Glutamatergic neuron (in vitro differentiated cells): ENCODE measurements around the gene RFX2. TPM values are rescaled to one million over a fixed set of nuclear protein-coding genes. Genes with fewer than 3 reads are reported as not detected.

Source experiments
- DNase-seq: peaks from one replicate; pipeline ENCODE4 v3.0.0; 2022
- H3K27ac Mint-ChIP-seq: one replicate; pipeline ENCODE4 v1.8.0; 2020; ENCODE audit warnings: mild to moderate bottlenecking, mixed read lengths, inconsistent platforms; ENCODE audit not compliant: unreplicated experiment
- H3K27me3 Mint-ChIP-seq: one replicate; pipeline ENCODE4 v1.8.0; 2020; ENCODE audit warnings: mild to moderate bottlenecking, moderate library complexity, mixed read lengths, inconsistent platforms; ENCODE audit not compliant: unreplicated experiment
- H3K36me3 Mint-ChIP-seq: one replicate; pipeline ENCODE4 v1.8.0; 2020; ENCODE audit warnings: mild to moderate bottlenecking, mixed read lengths, inconsistent platforms; ENCODE audit not compliant: unreplicated experiment
- H3K4me1 Mint-ChIP-seq: one replicate; pipeline ENCODE4 v1.8.0; 2020; ENCODE audit warnings: mild to moderate bottlenecking, low read depth, mixed read lengths, inconsistent platforms; ENCODE audit not compliant: unreplicated experiment
- H3K4me3 Mint-ChIP-seq: one replicate; pipeline ENCODE4 v1.8.0; 2020; ENCODE audit warnings: mild to moderate bottlenecking, mixed read lengths, inconsistent platforms; ENCODE audit not compliant: unreplicated experiment
- H3K9me3 Mint-ChIP-seq: one replicate; pipeline ENCODE4 v1.8.0; 2020; ENCODE audit warnings: mild to moderate bottlenecking, moderate library complexity, mixed read lengths, inconsistent platforms; ENCODE audit not compliant: unreplicated experiment
- total RNA-seq: library from RNA; stranded (reverse); fragmentation: NEBNext Ultra II Directional; extraction: Animal tissue kit (Norgen Biotek cat#: 25700); gene quantifications from one replicate; pipeline ENCODE4 v1.2.1, GENCODE V29; 2021; ENCODE audit not compliant: unreplicated experiment
- TF ChIP-seq, protein P1 (sequence below): fragments of 200-600 bp; sonication (generic); IDR thresholded peaks from one replicate; pipeline ENCODE4 v1.5.0; 2021; ENCODE audit not compliant: partially characterized antibody, unreplicated experiment

The RFX2 gene
- total RNA-seq, 1 donor from 2014 or later: 4.3 TPM

DNA sequence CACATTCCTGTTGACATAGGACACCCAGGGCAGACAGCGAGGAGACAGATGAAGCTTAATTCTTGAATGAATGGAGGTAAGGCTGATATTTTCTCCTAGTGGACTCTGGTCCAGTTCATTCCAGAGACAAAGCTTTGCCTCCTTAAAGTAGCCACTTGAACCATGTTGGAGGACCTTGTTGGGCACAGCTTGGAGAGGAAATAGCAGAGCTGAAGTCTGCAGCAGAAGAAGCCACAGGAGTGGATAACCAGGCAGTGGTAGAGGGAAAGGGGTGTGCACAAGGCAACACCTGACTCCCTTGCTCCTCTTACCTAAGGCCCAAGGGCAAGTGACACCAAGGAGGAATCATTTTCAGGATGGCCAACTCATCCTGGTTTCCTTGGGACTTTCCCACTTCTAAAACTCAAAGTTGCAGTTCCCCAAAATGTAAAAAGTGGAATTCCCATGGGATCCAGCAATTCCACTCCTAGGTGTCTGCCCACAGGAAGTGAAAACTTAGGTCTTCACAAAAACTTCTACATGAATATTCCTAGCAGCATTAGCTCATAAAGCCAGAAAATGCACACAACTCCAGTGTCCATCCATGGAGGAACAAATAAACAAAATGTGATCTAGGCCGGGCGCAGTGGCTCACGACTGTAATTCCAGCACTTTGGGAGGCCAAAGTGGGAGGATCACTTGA is 6.6 kb upstream of the RFX2 start:
- Mint-ChIP-seq H3K36me3 (peaks cover 4% of the 10 kb centered on the region), H3K9me3 (peaks cover 3% of the 10 kb centered on the region), H3K4me1 (no peaks in the 10 kb centered on the region), H3K27ac (no peak overlapping the region), H3K27me3 (peaks cover 6% of the 10 kb centered on the region), H3K4me3 (no peak overlapping the region)
- no peak for DNase-seq
- TF ChIP-seq, protein P1, sequence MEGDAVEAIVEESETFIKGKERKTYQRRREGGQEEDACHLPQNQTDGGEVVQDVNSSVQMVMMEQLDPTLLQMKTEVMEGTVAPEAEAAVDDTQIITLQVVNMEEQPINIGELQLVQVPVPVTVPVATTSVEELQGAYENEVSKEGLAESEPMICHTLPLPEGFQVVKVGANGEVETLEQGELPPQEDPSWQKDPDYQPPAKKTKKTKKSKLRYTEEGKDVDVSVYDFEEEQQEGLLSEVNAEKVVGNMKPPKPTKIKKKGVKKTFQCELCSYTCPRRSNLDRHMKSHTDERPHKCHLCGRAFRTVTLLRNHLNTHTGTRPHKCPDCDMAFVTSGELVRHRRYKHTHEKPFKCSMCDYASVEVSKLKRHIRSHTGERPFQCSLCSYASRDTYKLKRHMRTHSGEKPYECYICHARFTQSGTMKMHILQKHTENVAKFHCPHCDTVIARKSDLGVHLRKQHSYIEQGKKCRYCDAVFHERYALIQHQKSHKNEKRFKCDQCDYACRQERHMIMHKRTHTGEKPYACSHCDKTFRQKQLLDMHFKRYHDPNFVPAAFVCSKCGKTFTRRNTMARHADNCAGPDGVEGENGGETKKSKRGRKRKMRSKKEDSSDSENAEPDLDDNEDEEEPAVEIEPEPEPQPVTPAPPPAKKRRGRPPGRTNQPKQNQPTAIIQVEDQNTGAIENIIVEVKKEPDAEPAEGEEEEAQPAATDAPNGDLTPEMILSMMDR: no peak

- Mint-ChIP-seq H3K27me3 (peaks cover 6% of the 10 kb centered on the region), H3K4me1 (no peaks in the 10 kb centered on the region), H3K4me3 (no peak overlapping the region), H3K9me3 (peaks cover 4% of the 10 kb centered on the region), H3K27ac (no peak overlapping the region), H3K36me3 (peaks cover 4% of the 10 kb centered on the region)
- TF ChIP-seq, protein P1: no peak
- no peak for DNase-seq
These were observed 5.7 kb upstream of the RFX2 start for GRCh38 chr19:6115992-6116391.

- no peaks in the 10 kb centered on the region for H3K36me3 Mint-ChIP-seq
- H3K27me3 Mint-ChIP-seq: peaks cover 8% of the 10 kb centered on the region
- H3K4me3 Mint-ChIP-seq: no peak overlapping the region
- no peak overlapping the region for H3K27ac Mint-ChIP-seq
- DNase-seq: no peak
- TF ChIP-seq, protein P1: no peak
- peaks cover 3% of the 10 kb centered on the region for H3K9me3 Mint-ChIP-seq
- H3K4me1 Mint-ChIP-seq: peaks cover 4% of the 10 kb centered on the region
These were observed 3.4 kb upstream of the RFX2 start for GRCh38 chr19:6113616-6114188.

DNA sequence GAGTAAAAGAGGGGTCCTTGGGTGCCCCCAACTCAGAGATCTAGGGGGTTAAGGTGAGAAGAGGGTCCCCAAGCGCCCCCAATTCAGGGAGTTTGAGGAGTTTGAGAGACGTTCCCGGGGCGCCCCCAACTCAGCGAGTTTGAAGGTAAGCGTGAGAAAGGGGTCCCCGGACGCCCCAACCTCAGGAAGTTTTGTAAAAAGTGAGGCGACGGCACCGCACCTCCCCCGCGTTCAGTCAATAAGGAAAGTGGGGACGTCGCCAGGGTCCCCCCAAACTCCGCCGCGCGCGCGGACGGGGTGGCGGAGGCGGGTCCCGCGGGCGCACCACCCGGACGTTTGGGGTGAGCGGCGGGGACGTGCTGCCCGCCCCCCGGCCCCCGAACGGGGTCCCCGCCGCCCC is 353 bp downstream of the RFX2 start:
- DNase-seq: no peak
- Mint-ChIP-seq H3K27ac (no peak overlapping the region), H3K4me1 (peaks cover 8% of the 10 kb centered on the region), H3K4me3 (peak overlapping the region; percentile 78), H3K36me3 (no peaks in the 10 kb centered on the region), H3K9me3 (peaks cover 3% of the 10 kb centered on the region), H3K27me3 (peaks cover 7% of the 10 kb centered on the region)
- TF ChIP-seq, protein P1: no peak
